Esophagus squamous epithelium (tissue), 4 donors: ENCODE measurements around the gene RNLS.

Experiments
- CTCF ChIP-seq, 6 experiments: fragments of 450-650 bp in 4 of 6; fragments of 200-600 bp in 2 of 6; sonication (generic) in 2 of 6; IDR thresholded peaks; one replicate each; pipeline ENCODE4 v1.5.1; 2016 to 2019; ENCODE audit warnings: antibody characterized with exemption in 6 of 6, mild to moderate bottlenecking in 4 of 6, moderate library complexity in 4 of 6
- POLR2A ChIP-seq, 4 donors: fragments of 450-650 bp; IDR thresholded peaks; one replicate each; pipeline ENCODE4 v1.6.1; 2017; ENCODE audit warnings: antibody characterized with exemption in 4 of 4, mild to moderate bottlenecking in 4 of 4, moderate library complexity in 3 of 4

DNA sequence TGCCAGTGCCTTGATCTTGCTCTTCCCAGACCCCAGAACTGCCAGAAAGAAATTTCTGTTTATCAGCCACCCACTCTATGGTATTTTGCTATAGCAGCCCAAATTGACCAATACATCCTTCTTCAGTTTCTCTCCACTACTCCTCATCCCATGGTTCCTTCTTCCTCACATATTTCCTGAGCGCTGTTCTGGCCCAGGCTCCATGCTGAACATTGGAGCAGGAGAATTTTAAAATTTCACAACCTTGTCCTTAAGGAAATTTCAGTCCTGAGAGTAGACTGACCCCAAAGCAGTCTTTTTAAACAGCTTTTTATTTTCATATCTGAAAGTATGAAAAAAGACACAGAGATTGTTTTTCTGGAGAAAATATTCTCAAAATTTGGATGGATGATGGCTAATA is 297.1 kb downstream of the RNLS start:
- TF ChIP-seq CTCF (IDR thresholded peaks at IDR 0.05): no peak
- no peak for TF ChIP-seq POLR2A (IDR thresholded peaks at IDR 0.05)
